ENCODE results near the gene ACBD5.

Gene ACBD5

DNA sequence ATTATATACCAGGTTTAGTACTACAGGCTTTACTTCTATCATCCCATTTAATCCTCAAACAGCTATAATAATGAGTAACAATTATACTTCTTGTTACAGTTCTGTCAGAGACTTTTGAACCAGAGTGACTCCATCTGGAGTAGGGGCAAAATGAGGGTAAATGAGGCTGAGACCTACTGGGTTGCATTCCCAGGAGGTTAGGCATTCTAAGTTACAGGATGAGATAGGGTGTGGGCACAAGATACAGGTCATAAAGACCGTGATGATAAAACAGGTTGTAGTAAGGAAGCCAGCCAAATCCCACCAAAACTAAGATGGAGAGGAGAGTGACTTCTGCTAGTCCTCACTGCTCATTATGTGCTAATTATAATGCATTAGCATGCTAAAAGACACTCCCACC lies 90.3 kb downstream of the ACBD5 start:
- Histone ChIP-seq H3K4me1 (ENCODE audit: control insufficient read depth, insufficient read depth, low read length, poor library complexity, severe bottlenecking) (peaks cover 5% of the 10 kb centered on the region), H3K9me3 (ENCODE audit: control insufficient read depth, low read length) (no peaks in the 10 kb centered on the region), H3K27ac (ENCODE audit: low read depth, low read length, severe bottlenecking) (no peak overlapping the region), H3K4me3 (ENCODE audit: extremely low read depth, insufficient read depth, low read length, poor library complexity, severe bottlenecking) (no peak overlapping the region), H3K36me3 (ENCODE audit: control insufficient read depth, insufficient read depth, low read length) (peaks cover 54% of the 10 kb centered on the region)
- WGBS, 2 experiments (ENCODE audit: insufficient coverage in 2 of 2), result 80% methylated on average over 1 of the region's 1 CpG; no CpG with 5 or more reads in 1 of the 2 experiments

DNA sequence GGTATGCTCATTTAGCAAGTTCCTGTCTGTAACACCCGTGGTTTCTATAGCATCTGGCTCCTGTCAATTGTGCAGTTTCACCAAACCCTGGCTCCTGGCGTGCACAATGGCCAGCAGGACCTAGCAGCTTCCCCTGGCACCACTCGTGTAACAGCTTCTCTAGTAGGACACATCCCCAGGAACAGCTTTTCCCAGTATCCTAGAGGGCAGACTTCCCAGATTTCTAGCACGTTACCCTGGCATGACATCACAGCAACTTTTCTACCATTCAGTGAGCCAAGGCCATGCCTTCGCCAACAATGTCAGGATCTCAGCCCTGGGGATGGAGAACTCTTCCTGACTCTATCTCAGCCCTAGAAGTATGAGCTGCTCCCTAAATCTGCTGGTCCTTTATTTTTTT lies 92.9 kb downstream of the ACBD5 start:
- 98 to 100% methylated on average over 5 of the region's 5 CpGs for WGBS, 2 experiments (ENCODE audit: insufficient coverage in 2 of 2)
- Histone ChIP-seq H3K36me3 (ENCODE audit: control insufficient read depth, insufficient read depth, low read length) (peaks cover 76% of the 10 kb centered on the region), H3K9me3 (ENCODE audit: control insufficient read depth, low read length) (no peaks in the 10 kb centered on the region), H3K4me1 (ENCODE audit: control insufficient read depth, insufficient read depth, low read length, poor library complexity, severe bottlenecking) (peaks cover 4% of the 10 kb centered on the region), H3K4me3 (ENCODE audit: extremely low read depth, insufficient read depth, low read length, poor library complexity, severe bottlenecking) (no peak overlapping the region), H3K27ac (ENCODE audit: low read depth, low read length, severe bottlenecking) (no peak overlapping the region)

DNA sequence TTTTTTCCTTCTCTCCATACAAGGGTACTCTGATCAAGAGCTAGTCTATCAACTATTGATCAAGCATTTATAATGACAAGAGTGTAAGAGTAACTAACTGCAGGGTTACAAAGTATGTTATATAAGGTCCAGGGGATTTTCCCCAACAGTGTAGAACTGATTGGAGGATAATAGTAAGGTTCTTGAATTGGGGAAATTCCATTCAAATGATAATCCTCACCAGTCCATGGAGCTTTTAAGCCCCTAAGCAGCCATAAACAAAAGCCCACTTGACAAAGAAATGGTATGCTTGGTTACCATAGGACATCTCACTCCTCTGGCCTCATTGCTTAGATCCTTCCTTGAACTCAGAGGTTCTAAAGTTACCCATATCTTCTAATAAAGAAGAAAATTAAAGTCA lies 94.7 kb downstream of the ACBD5 start:
- Histone ChIP-seq H3K4me3 (ENCODE audit: extremely low read depth, insufficient read depth, low read length, poor library complexity, severe bottlenecking) (no peak overlapping the region), H3K36me3 (ENCODE audit: control insufficient read depth, insufficient read depth, low read length) (peaks cover 83% of the 10 kb centered on the region), H3K4me1 (ENCODE audit: control insufficient read depth, insufficient read depth, low read length, poor library complexity, severe bottlenecking) (no peaks in the 10 kb centered on the region), H3K9me3 (ENCODE audit: control insufficient read depth, low read length) (no peaks in the 10 kb centered on the region), H3K27ac (ENCODE audit: low read depth, low read length, severe bottlenecking) (no peak overlapping the region)
